ENCODE measurements around the gene EFTUD2. TPM values are rescaled to one million over a fixed set of nuclear protein-coding genes. Genes with fewer than 3 reads are reported as not detected.

Gene EFTUD2
- total and polyA plus RNA-seq, 2 experiments from 2014 or later: 65.2 to 87.0 TPM

DNA sequence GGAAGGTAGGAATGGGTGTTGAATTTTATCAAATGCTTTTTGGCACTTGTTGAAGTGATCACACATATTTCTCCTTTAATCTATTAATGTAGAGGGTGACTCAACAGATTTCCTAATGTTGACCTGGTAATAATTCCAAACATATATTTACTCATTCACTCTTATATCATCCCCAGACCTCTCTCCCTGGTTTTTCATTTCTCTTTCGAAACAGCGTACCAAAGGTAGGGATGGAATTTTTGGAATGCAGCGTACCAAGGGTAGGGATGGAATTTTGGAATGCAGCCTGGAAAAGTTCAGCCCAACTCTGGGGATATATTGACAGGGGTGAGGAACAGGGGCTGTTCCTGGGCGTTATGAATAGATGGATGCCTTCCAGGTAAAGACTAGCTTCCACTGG, 41.1 kb upstream of the EFTUD2 start:
- Histone ChIP-seq H3K9me2 (replicated peaks; ENCODE audit: insufficient read depth) (no peaks in the 10 kb centered on the region), H3K79me2 (peaks cover 64% of the 10 kb centered on the region), H3K4me2 (no peak overlapping the region), H3K4me3 (no peak overlapping the region), H3K9me3 (ENCODE audit: low read depth) (no peaks in the 10 kb centered on the region), H3K4me1 (ENCODE audit: insufficient read depth) (no peaks in the 10 kb centered on the region), H3K36me3 (replicated peaks; ENCODE audit: insufficient read depth, low read depth) (no peaks in the 10 kb centered on the region), H3K27me3 (no peaks in the 10 kb centered on the region), H3K27ac (no peak overlapping the region), H4K20me1 (ENCODE audit: insufficient read depth, poor library complexity, severe bottlenecking) (no peaks in the 10 kb centered on the region), H2AFZ (no peak overlapping the region)
- TF ChIP-seq, protein P1, sequence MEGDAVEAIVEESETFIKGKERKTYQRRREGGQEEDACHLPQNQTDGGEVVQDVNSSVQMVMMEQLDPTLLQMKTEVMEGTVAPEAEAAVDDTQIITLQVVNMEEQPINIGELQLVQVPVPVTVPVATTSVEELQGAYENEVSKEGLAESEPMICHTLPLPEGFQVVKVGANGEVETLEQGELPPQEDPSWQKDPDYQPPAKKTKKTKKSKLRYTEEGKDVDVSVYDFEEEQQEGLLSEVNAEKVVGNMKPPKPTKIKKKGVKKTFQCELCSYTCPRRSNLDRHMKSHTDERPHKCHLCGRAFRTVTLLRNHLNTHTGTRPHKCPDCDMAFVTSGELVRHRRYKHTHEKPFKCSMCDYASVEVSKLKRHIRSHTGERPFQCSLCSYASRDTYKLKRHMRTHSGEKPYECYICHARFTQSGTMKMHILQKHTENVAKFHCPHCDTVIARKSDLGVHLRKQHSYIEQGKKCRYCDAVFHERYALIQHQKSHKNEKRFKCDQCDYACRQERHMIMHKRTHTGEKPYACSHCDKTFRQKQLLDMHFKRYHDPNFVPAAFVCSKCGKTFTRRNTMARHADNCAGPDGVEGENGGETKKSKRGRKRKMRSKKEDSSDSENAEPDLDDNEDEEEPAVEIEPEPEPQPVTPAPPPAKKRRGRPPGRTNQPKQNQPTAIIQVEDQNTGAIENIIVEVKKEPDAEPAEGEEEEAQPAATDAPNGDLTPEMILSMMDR (IDR thresholded peaks at IDR 0.05; ENCODE audit: poor library complexity): no peak
- TF ChIP-seq EZH2phosphoT487 (IDR thresholded peaks at IDR 0.05; ENCODE audit: low read depth, severe bottlenecking, unreplicated experiment): no peak
- TF ChIP-seq EZH2 (IDR thresholded peaks at IDR 0.05; ENCODE audit: borderline replicate concordance): no peak
- WGBS (ENCODE audit: low lambda C conversion rate, missing lambda C conversion rate): 48% methylated on average over 4 of the region's 4 CpGs
- DNase-seq (ENCODE audit: low spot score): no peak

DNA sequence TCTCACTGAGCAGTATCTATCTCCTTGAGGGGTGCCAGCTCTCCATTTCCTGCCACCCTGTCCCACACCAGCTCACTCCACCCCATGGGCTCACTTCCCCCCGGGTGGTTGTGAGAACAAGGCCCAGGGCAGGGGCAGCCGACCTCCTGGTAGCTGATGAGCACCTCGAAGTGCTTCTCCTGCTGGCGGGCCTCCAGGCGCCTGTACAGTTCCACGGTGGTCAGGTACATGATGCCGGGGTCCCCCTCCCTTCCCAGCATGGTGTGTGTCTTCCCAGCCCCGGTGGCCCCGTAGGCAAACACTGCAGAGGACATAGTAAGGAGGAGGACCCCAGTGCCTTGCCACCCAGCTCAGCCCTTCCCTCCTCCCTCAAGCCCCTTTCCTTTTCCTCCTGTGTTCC, 35.9 kb upstream of the EFTUD2 start:
- H3K9me3 ChIP-seq (ENCODE audit: low read depth): no peaks in the 10 kb centered on the region
- H3K4me1 ChIP-seq (ENCODE audit: insufficient read depth): no peaks in the 10 kb centered on the region
- no peaks in the 10 kb centered on the region for H3K27me3 ChIP-seq
- H4K20me1 ChIP-seq (ENCODE audit: insufficient read depth, poor library complexity, severe bottlenecking): no peaks in the 10 kb centered on the region
- H3K36me3 ChIP-seq (replicated peaks; ENCODE audit: insufficient read depth, low read depth): no peaks in the 10 kb centered on the region
- no peak for DNase-seq (ENCODE audit: low spot score)
- H3K4me3 ChIP-seq: no peak overlapping the region
- TF ChIP-seq EZH2 (IDR thresholded peaks at IDR 0.05; ENCODE audit: borderline replicate concordance) (no peak), EZH2phosphoT487 (IDR thresholded peaks at IDR 0.05; ENCODE audit: low read depth, severe bottlenecking, unreplicated experiment) (no peak)
- TF ChIP-seq, protein P1 (IDR thresholded peaks at IDR 0.05; ENCODE audit: poor library complexity): no peak
- WGBS (ENCODE audit: low lambda C conversion rate, missing lambda C conversion rate): 98% methylated on average over 9 of the region's 9 CpGs
- peaks cover 20% of the 10 kb centered on the region for H3K79me2 ChIP-seq
- no peak overlapping the region for H2AFZ ChIP-seq
- no peak overlapping the region for H3K4me2 ChIP-seq
- H3K9me2 ChIP-seq (replicated peaks; ENCODE audit: insufficient read depth): no peaks in the 10 kb centered on the region
- H3K27ac ChIP-seq: no peak overlapping the region

DNA sequence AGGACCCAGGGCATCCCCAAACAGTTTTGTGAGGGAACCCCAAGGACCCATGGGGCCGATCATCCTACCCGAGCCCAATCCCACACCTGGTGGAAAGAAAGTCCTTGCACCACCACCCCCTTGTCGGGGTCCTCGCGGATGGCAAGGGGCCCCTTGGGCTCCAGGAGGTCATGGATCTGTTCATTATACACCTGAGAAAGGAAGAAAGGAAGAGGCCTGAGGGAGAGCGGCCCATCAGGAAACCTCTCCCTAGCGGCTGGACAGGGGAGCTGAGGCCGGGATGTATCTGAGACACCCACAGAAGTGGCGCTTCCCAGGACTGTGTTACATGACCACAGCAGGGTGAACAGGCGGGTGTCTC, 35.5 kb upstream of the EFTUD2 start:
- H3K4me2 ChIP-seq: no peak overlapping the region
- WGBS (ENCODE audit: low lambda C conversion rate, missing lambda C conversion rate): 97% methylated on average over 10 of the region's 10 CpGs

More for the DNA sequence above, 35.5 kb upstream of the EFTUD2 start:
- peaks cover 16% of the 10 kb centered on the region for H3K79me2 ChIP-seq
- H3K27me3 ChIP-seq: no peaks in the 10 kb centered on the region
- no peak overlapping the region for H2AFZ ChIP-seq
- DNase-seq (ENCODE audit: low spot score): no peak
- H3K4me1 ChIP-seq (ENCODE audit: insufficient read depth): no peaks in the 10 kb centered on the region
- H3K36me3 ChIP-seq (replicated peaks; ENCODE audit: insufficient read depth, low read depth): no peaks in the 10 kb centered on the region
- no peaks in the 10 kb centered on the region for H3K9me3 ChIP-seq (ENCODE audit: low read depth)
- H4K20me1 ChIP-seq (ENCODE audit: insufficient read depth, poor library complexity, severe bottlenecking): no peaks in the 10 kb centered on the region
- no peak overlapping the region for H3K27ac ChIP-seq
- H3K4me3 ChIP-seq: no peak overlapping the region
- H3K9me2 ChIP-seq (replicated peaks; ENCODE audit: insufficient read depth): no peaks in the 10 kb centered on the region
- TF ChIP-seq, protein P1 (IDR thresholded peaks at IDR 0.05; ENCODE audit: poor library complexity): no peak
- no peak for TF ChIP-seq EZH2phosphoT487 (IDR thresholded peaks at IDR 0.05; ENCODE audit: low read depth, severe bottlenecking, unreplicated experiment)
- TF ChIP-seq EZH2 (IDR thresholded peaks at IDR 0.05; ENCODE audit: borderline replicate concordance): no peak

All from hepatocyte (in vitro differentiated cells).